Activated CD8-positive, alpha-beta T cell treated with anti-CD3 and anti-CD28 coated beads for 36 hours (primary cell): ENCODE data around the gene PPP1R13L. TPM values are rescaled to one million over a fixed set of nuclear protein-coding genes. Genes with fewer than 3 reads are reported as not detected.

Experiments
- ATAC-seq: fragments of 200-7000 bp; cut with Tn5 transposase; one replicate; pipeline ENCODE4 v1.10.0; 2021; ENCODE audit warnings: mild to moderate bottlenecking, moderate library complexity
- CTCF ChIA-PET: fragments of 350-600 bp; sonication (Branson Sonifier 250); formaldehyde crosslinking; loops from one replicate; lab custom pipeline; 2021; ENCODE audit warnings: antibody characterized with exemption; lab: Charles Lee
- POLR2A ChIA-PET: fragments of 350-600 bp; sonication (Branson Sonifier 250); formaldehyde crosslinking; loops from one replicate; lab custom pipeline; 2021; ENCODE audit warnings: antibody characterized with exemption; lab: Charles Lee
- DNase-seq: peaks from one replicate; pipeline ENCODE4 v3.0.0-alpha.2; 2020
- H3K27ac Mint-ChIP-seq: one replicate; pipeline ENCODE4 v1.8.0; 2021; ENCODE audit warnings: mild to moderate bottlenecking, mixed read lengths
- H3K27me3 Mint-ChIP-seq: one replicate; pipeline ENCODE4 v1.8.0; 2021; ENCODE audit warnings: mixed read lengths
- H3K36me3 Mint-ChIP-seq: one replicate; pipeline ENCODE4 v1.8.0; 2021; ENCODE audit warnings: low read depth, mixed read lengths
- H3K4me1 Mint-ChIP-seq: one replicate; pipeline ENCODE4 v1.8.0; 2021; ENCODE audit warnings: low read depth, mixed read lengths
- H3K4me3 Mint-ChIP-seq: one replicate; pipeline ENCODE4 v1.8.0; 2021; ENCODE audit warnings: mild to moderate bottlenecking, moderate library complexity, mixed read lengths
- H3K9me3 Mint-ChIP-seq: one replicate; pipeline ENCODE4 v1.8.0; 2021; ENCODE audit warnings: mixed read lengths
- CTCF ChIP-seq: fragments of 200-600 bp; IDR thresholded peaks from one replicate; pipeline ENCODE4 v1.8.0; 2022; ENCODE audit warnings: antibody characterized with exemption, mild to moderate bottlenecking
- intact Hi-C: fragments of 100-400 bp; cut with micrococcal nuclease; formaldehyde crosslinking; loops from one replicate; pipeline ENCODE4 v1.10.0; 2022
- total RNA-seq, 2 experiments: library from RNA; stranded (reverse); gene quantifications; one replicate each; pipeline ENCODE4 v1.2.3, GENCODE V29; 2021

Gene PPP1R13L
- total RNA-seq, 2 experiments from 2014 or later, result 4.6 to 5.8 TPM

GRCh38 chr19:45356760-45357444, 48.0 kb downstream of the PPP1R13L start:
- ChIA-PET CTCF (interaction anchor here (1.2 kb wide), 1 partner anchor 18 kb away, joined by 6 read pairs; no protein-coding TSS in a partner anchor), POLR2A (no interaction called here)
- ATAC-seq, result no peak
- H3K4me3 Mint-ChIP-seq, result no peak overlapping the region
- H3K27me3 Mint-ChIP-seq, result no peaks in the 10 kb centered on the region
- peaks cover 22% of the 10 kb centered on the region for H3K36me3 Mint-ChIP-seq
- no peaks in the 10 kb centered on the region for H3K4me1 Mint-ChIP-seq
- H3K27ac Mint-ChIP-seq, result no peak overlapping the region
- TF ChIP-seq CTCF, result no peak
- intact Hi-C loops, result no loop called here
- no peak for DNase-seq
- H3K9me3 Mint-ChIP-seq, result no peaks in the 10 kb centered on the region

GRCh38 chr19:45355910-45356309, 49.0 kb downstream of the PPP1R13L start:
- Mint-ChIP-seq H3K27me3 (no peaks in the 10 kb centered on the region), H3K27ac (no peak overlapping the region), H3K4me3 (no peak overlapping the region), H3K9me3 (no peaks in the 10 kb centered on the region), H3K36me3 (peaks cover 19% of the 10 kb centered on the region), H3K4me1 (no peaks in the 10 kb centered on the region)
- CTCF ChIA-PET, result no interaction called here
- DNase-seq (no peak), ATAC-seq (no peak)
- POLR2A ChIA-PET, result no interaction called here
- no peak for TF ChIP-seq CTCF
- intact Hi-C loops, result no loop called here

GRCh38 chr19:45355402-45355801, 49.5 kb downstream of the PPP1R13L start:
- Mint-ChIP-seq H3K27ac (no peak overlapping the region), H3K27me3 (no peaks in the 10 kb centered on the region), H3K9me3 (no peaks in the 10 kb centered on the region), H3K36me3 (peaks cover 19% of the 10 kb centered on the region), H3K4me3 (no peak overlapping the region), H3K4me1 (no peaks in the 10 kb centered on the region)
- ChIA-PET CTCF (no interaction called here), POLR2A (interaction anchor here (0.5 kb wide), 1 partner anchor 42 kb away, joined by 4 read pairs; no protein-coding TSS in a partner anchor)
- ATAC-seq, result no peak
- DNase-seq, result no peak
- TF ChIP-seq CTCF, result no peak
- intact Hi-C loops, result no loop called here

- ChIA-PET CTCF (interaction anchor here (2.3 kb wide), 1 partner anchor 48 kb away, joined by 5 read pairs; no protein-coding TSS in a partner anchor), POLR2A (interaction anchor here (0.6 kb wide), 1 partner anchor 121 kb away, joined by 3 read pairs; no protein-coding TSS in a partner anchor)
- H3K27me3 Mint-ChIP-seq, result no peaks in the 10 kb centered on the region
- H3K4me1 Mint-ChIP-seq, result no peaks in the 10 kb centered on the region
- DNase-seq (no peak), ATAC-seq (no peak)
- H3K27ac Mint-ChIP-seq, result no peak overlapping the region
- peaks cover 19% of the 10 kb centered on the region for H3K36me3 Mint-ChIP-seq
- TF ChIP-seq CTCF, result no peak
- no peaks in the 10 kb centered on the region for H3K9me3 Mint-ChIP-seq
- intact Hi-C loops, result no loop called here
- H3K4me3 Mint-ChIP-seq, result no peak overlapping the region
Measured at GRCh38 chr19:45354241-45354842, 50.5 kb downstream of the PPP1R13L start.
